Subcutaneous adipose tissue (tissue), 4 donors: Measurements from ENCODE around the gene LRRC8A. TPM values are rescaled to one million over a fixed set of nuclear protein-coding genes. Genes with fewer than 3 reads are reported as not detected.

Source experiments
- CTCF ChIP-seq: fragments of 450-650 bp; IDR thresholded peaks from one replicate; pipeline ENCODE4 v1.5.1; 2016; ENCODE audit warnings: low read depth, mild to moderate bottlenecking, control low read depth, antibody characterized with exemption, moderate library complexity
- total RNA-seq, 4 donors: library from RNA; depleted of rRNA; stranded (reverse); fragments of >200 nt; gene quantifications; one replicate each; pipeline ENCODE4 v1.1.0, GENCODE V29; 2016

LRRC8A gene
- total RNA-seq, 4 donors from 2014 or later: 17.2 to 78.6 (median 24.4) TPM

- TF ChIP-seq CTCF: no peak
These were observed 35.4 kb downstream of the LRRC8A start for GRCh38 chr9:128917151-128917849.

- no peak for TF ChIP-seq CTCF
These were observed 37.0 kb downstream of the LRRC8A start for GRCh38 chr9:128918921-128919320.

GRCh38 chr9:128919402-128920089, 37.6 kb downstream of the LRRC8A start:
- no peak for TF ChIP-seq CTCF

- no peak for TF ChIP-seq CTCF
These were observed 38.6 kb downstream of the LRRC8A start, which contains the start of gene PHYHD1 for GRCh38 chr9:128920381-128921058. Gene PHYHD1, plus strand, starts transcription at chr9:128920982. Its CDS starts 1,342 bp downstream, at chr9:128922324.

GRCh38 chr9:128921881-128922763, 40.2 kb downstream of the LRRC8A start:
- TF ChIP-seq CTCF: no peak

- no peak for TF ChIP-seq CTCF
These were observed 41.6 kb downstream of the LRRC8A start for GRCh38 chr9:128923493-128923883.
